Smooth muscle cell (in vitro differentiated cells): ENCODE measurements around the gene PLAAT2. TPM values are rescaled to one million over a fixed set of nuclear protein-coding genes. Genes with fewer than 3 reads are reported as not detected.

Source experiments
- DNase-seq: peaks from one replicate; lab custom pipeline; 2025; ENCODE audit not compliant: unreplicated experiment; lab: John Stamatoyannopoulos, UW
- H2AFZ ChIP-seq: fragments of 200-600 bp; sonication (generic); 2 replicates; pipeline ENCODE4 v1.6.0; 2016; ENCODE audit warnings: antibody characterized with exemption, low read depth, mild to moderate bottlenecking
- H3F3A ChIP-seq: fragments of 200-600 bp; sonication (generic); 2 replicates; pipeline ENCODE4 v1.6.0; 2017; ENCODE audit warnings: antibody characterized with exemption, low read depth
- H3K27ac ChIP-seq: fragments of 200-600 bp; sonication (generic); 2 replicates; pipeline ENCODE4 v1.5.1; 2016; ENCODE audit warnings: low read depth, mild to moderate bottlenecking
- H3K27me3 ChIP-seq: fragments of 200-600 bp; sonication (generic); 2 replicates; pipeline ENCODE4 v1.6.1; 2016; ENCODE audit warnings: low read depth, mild to moderate bottlenecking
- H3K36me3 ChIP-seq: fragments of 200-600 bp; sonication (generic); 2 replicates; pipeline ENCODE4 v1.5.1; 2016; ENCODE audit warnings: low read depth
- H3K4me1 ChIP-seq: fragments of 200-600 bp; sonication (generic); 2 replicates; pipeline ENCODE4 v1.5.1; 2016; ENCODE audit warnings: low read depth
- H3K4me2 ChIP-seq: fragments of 200-600 bp; sonication (generic); 2 replicates; pipeline ENCODE4 v1.6.0; 2016; ENCODE audit warnings: mild to moderate bottlenecking
- H3K4me3 ChIP-seq: fragments of 200-600 bp; sonication (generic); 2 replicates; pipeline ENCODE4 v1.5.1; 2016; ENCODE audit warnings: mild to moderate bottlenecking
- H3K79me2 ChIP-seq: fragments of 200-600 bp; sonication (generic); 2 replicates; pipeline ENCODE4 v1.6.0; 2016; ENCODE audit warnings: low read depth, mild to moderate bottlenecking
- H3K9ac ChIP-seq: fragments of 200-600 bp; sonication (generic); 2 replicates; pipeline ENCODE4 v1.6.0; 2016; ENCODE audit warnings: low read depth
- H3K9me3 ChIP-seq: fragments of 200-600 bp; sonication (generic); replicated peaks from 2 replicates; pipeline ENCODE4 v1.5.1; 2016; ENCODE audit warnings: low read depth
- H4K20me1 ChIP-seq: fragments of 200-600 bp; sonication (generic); 2 replicates; pipeline ENCODE4 v1.6.0; 2016; ENCODE audit warnings: low read depth
- CTCF ChIP-seq: fragments of 200-600 bp; sonication (generic); IDR thresholded peaks from 2 replicates; pipeline ENCODE4 v1.5.1; 2017; ENCODE audit warnings: borderline replicate concordance, mild to moderate bottlenecking, antibody characterized with exemption; ENCODE audit not compliant: insufficient read depth, poor library complexity, severe bottlenecking
- WGBS: methylation state at CpG from one replicate; pipeline ENCODE4 v1.1.7; 2016; ENCODE audit warnings: low lambda C conversion rate; 5-methylcytosine and 5-hydroxymethylcytosine counted together
- polyA plus RNA-seq: library from polyadenylated mRNA; unstranded; fragments of >200 nt; fragmentation: Nextera tagmentation; extraction: Ambion mirVana; gene quantifications from 2 replicates; pipeline ENCODE4 v1.2.1, GENCODE V29; 2016
- total RNA-seq: library from RNA; depleted of rRNA; stranded (reverse); fragments of >200 nt; gene quantifications from 2 replicates; pipeline ENCODE4 v1.2.3, GENCODE V29; 2014

The PLAAT2 gene
- total and polyA plus RNA-seq, 2 experiments from 2014 or later = not detected

- 62% methylated on average over 5 of the region's 5 CpGs for WGBS
- H3K27ac ChIP-seq = peak overlapping the region; percentile 76
- H3K9ac ChIP-seq = peak overlapping the region; percentile 55
- H3F3A ChIP-seq = peaks cover 5% of the 10 kb centered on the region
- DNase-seq = no peak
- peak overlapping the region; percentile 50 for H3K4me2 ChIP-seq
- H3K27me3 ChIP-seq = no peaks in the 10 kb centered on the region
- H3K4me3 ChIP-seq = no peak overlapping the region
- no peak overlapping the region for H2AFZ ChIP-seq
- no peak for TF ChIP-seq CTCF
- no peaks in the 10 kb centered on the region for H4K20me1 ChIP-seq
- no peaks in the 10 kb centered on the region for H3K79me2 ChIP-seq
- no peaks in the 10 kb centered on the region for H3K9me3 ChIP-seq
- H3K36me3 ChIP-seq = no peaks in the 10 kb centered on the region
- H3K4me1 ChIP-seq = peaks cover 4% of the 10 kb centered on the region
Measured at GRCh38 chr11:63567044-63567840, 4.1 kb upstream of the PLAAT2 start.

- no peak overlapping the region for H3K9ac ChIP-seq
- H3K27me3 ChIP-seq = no peaks in the 10 kb centered on the region
- H2AFZ ChIP-seq = no peak overlapping the region
- WGBS = 82% methylated on average over 4 of the region's 4 CpGs
- H3K79me2 ChIP-seq = no peaks in the 10 kb centered on the region
- no peak overlapping the region for H3K27ac ChIP-seq
- H3K4me3 ChIP-seq = no peak overlapping the region
- peaks cover 5% of the 10 kb centered on the region for H3F3A ChIP-seq
- no peaks in the 10 kb centered on the region for H4K20me1 ChIP-seq
- TF ChIP-seq CTCF = no peak
- H3K4me2 ChIP-seq = no peak overlapping the region
- no peaks in the 10 kb centered on the region for H3K9me3 ChIP-seq
- peaks cover 4% of the 10 kb centered on the region for H3K4me1 ChIP-seq
- H3K36me3 ChIP-seq = no peaks in the 10 kb centered on the region
- DNase-seq = no peak
Measured at GRCh38 chr11:63564784-63565350, 1.7 kb upstream of the PLAAT2 start.

- Histone ChIP-seq H3K27ac (no peak overlapping the region), H3K9ac (no peak overlapping the region), H3K9me3 (no peaks in the 10 kb centered on the region), H3F3A (peaks cover 5% of the 10 kb centered on the region), H3K4me3 (no peak overlapping the region), H2AFZ (no peak overlapping the region), H3K4me1 (peaks cover 4% of the 10 kb centered on the region), H3K27me3 (no peaks in the 10 kb centered on the region), H3K4me2 (no peak overlapping the region), H3K79me2 (no peaks in the 10 kb centered on the region), H4K20me1 (no peaks in the 10 kb centered on the region), H3K36me3 (no peaks in the 10 kb centered on the region)
- WGBS = 94% methylated on average over 7 of the region's 7 CpGs
- no peak for TF ChIP-seq CTCF
- DNase-seq = no peak
Measured at GRCh38 chr11:63564056-63564774, 1.0 kb upstream of the PLAAT2 start.
